Activated CD4-positive, CD25-positive, alpha-beta regulatory T cell treated with anti-CD3 and anti-CD28 coated beads, Interleukin-2, amount 50 U/mL, for 24 hours (primary cell): ENCODE data around the gene LSP1.

Experiments
- ATAC-seq, 2 donors: fragments of 150-1000 bp; cut with Tn5 transposase; one replicate each; pipeline ENCODE4 v1.10.0; 2021; ENCODE audit warnings: mild to moderate bottlenecking in 1 of 2, moderate library complexity in 1 of 2

Gene LSP1

GRCh38 chr11:1848640-1849430, 4.0 kb upstream of the LSP1 start:
- ATAC-seq, result no peak

GRCh38 chr11:1851468-1852180, 1.3 kb upstream of the LSP1 start:
- ATAC-seq, result no peak

GRCh38 chr11:1852271-1852876, 510 bp upstream of the LSP1 start:
- no peak for ATAC-seq

GRCh38 chr11:1853376-1854131, 670 bp downstream of the LSP1 start:
- ATAC-seq, result peak in 1 of 2 donors; percentile 2

- ATAC-seq, result no peak
Observed at GRCh38 chr11:1854132-1854948, 1.5 kb downstream of the LSP1 start.

- ATAC-seq, result peak; percentile 56 to 57
Observed at GRCh38 chr11:1854949-1855885, 2.3 kb downstream of the LSP1 start.

- no peak for ATAC-seq
Observed at GRCh38 chr11:1855886-1856265, 3.0 kb downstream of the LSP1 start.

GRCh38 chr11:1856306-1857005, 3.6 kb downstream of the LSP1 start:
- no peak for ATAC-seq

GRCh38 chr11:1857064-1857463, 4.2 kb downstream of the LSP1 start:
- no peak for ATAC-seq

- no peak for ATAC-seq
Observed at GRCh38 chr11:1858154-1858553, 5.3 kb downstream of the LSP1 start.

- no peak for ATAC-seq
Observed at GRCh38 chr11:1858576-1858975, 5.7 kb downstream of the LSP1 start.

- ATAC-seq, result no peak
Observed at GRCh38 chr11:1859004-1859403, 6.1 kb downstream of the LSP1 start.

GRCh38 chr11:1860108-1860507, 7.2 kb downstream of the LSP1 start:
- no peak for ATAC-seq

- ATAC-seq, result no peak
Observed at GRCh38 chr11:1861435-1862411, 8.8 kb downstream of the LSP1 start.

GRCh38 chr11:1862588-1863351, 9.9 kb downstream of the LSP1 start:
- peak in 1 of 2 donors; percentile 47 for ATAC-seq

GRCh38 chr11:1863352-1864216, 10.7 kb downstream of the LSP1 start:
- no peak for ATAC-seq

GRCh38 chr11:1864231-1864630, 11.3 kb downstream of the LSP1 start:
- no peak for ATAC-seq
